Upper lobe of left lung (tissue), 4 donors: Measurements from ENCODE around the gene EGFLAM.

Experiments
- CTCF ChIP-seq, 6 experiments: fragments of 450-650 bp in 4 of 6; fragments of 200-600 bp in 2 of 6; sonication (generic) in 2 of 6; IDR thresholded peaks; one replicate each; pipeline ENCODE4 v1.5.1; 2016 to 2019; ENCODE audit warnings: antibody characterized with exemption in 6 of 6
- POLR2A ChIP-seq, 4 donors: fragments of 450-650 bp; IDR thresholded peaks; one replicate each; pipeline ENCODE4 v1.5.1; 2016 to 2017; ENCODE audit warnings: antibody characterized with exemption in 4 of 4, mild to moderate bottlenecking in 2 of 4
- POLR2AphosphoS5 ChIP-seq, 2 donors: sonication (generic); formaldehyde crosslinking; IDR thresholded peaks; one replicate each; pipeline ENCODE4 v1.5.1; 2017; ENCODE audit warnings: antibody characterized with exemption in 2 of 2

GRCh38 chr5:38413696-38414095, 155.3 kb downstream of the EGFLAM start:
- TF ChIP-seq CTCF (IDR thresholded peaks at IDR 0.05), result no peak
- no peak for TF ChIP-seq POLR2AphosphoS5 (IDR thresholded peaks at IDR 0.05)
- TF ChIP-seq POLR2A (IDR thresholded peaks at IDR 0.05), result no peak
